ENCODE results near the gene SPINK1. TPM values are rescaled to one million over a fixed set of nuclear protein-coding genes. Genes with fewer than 3 reads are reported as not detected.

Gene SPINK1
- total RNA-seq, 1 experiment from 2014 or later, result not detected

GRCh38 chr5:147813696-147814095, 17.8 kb downstream of the SPINK1 start:
- H3K27ac ChIP-seq, result no peak overlapping the region
- H3K4me3 ChIP-seq, result no peak overlapping the region
- CTCF ChIA-PET, result no interaction called here
- no peaks in the 10 kb centered on the region for H4K20me1 ChIP-seq (ENCODE audit: insufficient read depth)
- POLR2A ChIA-PET (ENCODE audit: unreplicated experiment), result no interaction called here
- no TSS peak for BruUV-seq (replicated peaks)
- H3K27me3 ChIP-seq (ENCODE audit: insufficient read depth, low read depth), result no peaks in the 10 kb centered on the region
- no peaks in the 10 kb centered on the region for H3K4me1 ChIP-seq (replicated peaks; ENCODE audit: insufficient read depth)
- no peak for TF ChIP-seq CTCF (conservative IDR thresholded peaks at IDR 0.05)
- no peak for TF ChIP-seq EZH2 (IDR thresholded peaks at IDR 0.05; ENCODE audit: low read depth)
- intact Hi-C loops (cut with micrococcal nuclease; ENCODE audit: unreplicated experiment), result no loop called here
- H3K9me2 ChIP-seq (ENCODE audit: insufficient read depth), result no peaks in the 10 kb centered on the region
- H3K4me2 ChIP-seq, result no peak overlapping the region
- H3F3A ChIP-seq (ENCODE audit: insufficient read depth, low read depth), result no peaks in the 10 kb centered on the region
- H3K36me3 ChIP-seq (ENCODE audit: low read depth), result no peaks in the 10 kb centered on the region
- no peaks in the 10 kb centered on the region for H3K9me3 ChIP-seq (ENCODE audit: insufficient read depth, low read depth)
- H2AFZ ChIP-seq, result no peak overlapping the region; the same call in 1 of the 2 replicates
- no peaks in the 10 kb centered on the region for H3K79me2 ChIP-seq (ENCODE audit: low read depth)
- no peak for DNase-seq

- no peak overlapping the region for H3K4me2 ChIP-seq
- no peak overlapping the region for H3K27ac ChIP-seq
- ChIA-PET CTCF (no interaction called here), POLR2A (ENCODE audit: unreplicated experiment) (no interaction called here)
- H3K9me2 ChIP-seq (ENCODE audit: insufficient read depth), result no peaks in the 10 kb centered on the region
- H2AFZ ChIP-seq, result no peak overlapping the region
- no peaks in the 10 kb centered on the region for H3K9me3 ChIP-seq (ENCODE audit: insufficient read depth, low read depth)
- no peaks in the 10 kb centered on the region for H3K79me2 ChIP-seq (ENCODE audit: low read depth)
- no peaks in the 10 kb centered on the region for H3K36me3 ChIP-seq (ENCODE audit: low read depth)
- TF ChIP-seq CTCF (conservative IDR thresholded peaks at IDR 0.05) (no peak), EZH2 (IDR thresholded peaks at IDR 0.05; ENCODE audit: low read depth) (no peak)
- DNase-seq, result no peak
- H3K27me3 ChIP-seq (ENCODE audit: insufficient read depth, low read depth), result no peaks in the 10 kb centered on the region
- BruUV-seq (replicated peaks), result no TSS peak
- H3F3A ChIP-seq (ENCODE audit: insufficient read depth, low read depth), result no peaks in the 10 kb centered on the region
- H3K4me3 ChIP-seq, result no peak overlapping the region
- intact Hi-C loops (cut with micrococcal nuclease; ENCODE audit: unreplicated experiment), result no loop called here
- H4K20me1 ChIP-seq (ENCODE audit: insufficient read depth), result no peaks in the 10 kb centered on the region
- H3K4me1 ChIP-seq (replicated peaks; ENCODE audit: insufficient read depth), result no peaks in the 10 kb centered on the region
Observed at GRCh38 chr5:147809830-147810666, 21.4 kb downstream of the SPINK1 start.

GRCh38 chr5:147805030-147805454, 26.4 kb downstream of the SPINK1 start:
- H3K4me1 ChIP-seq (replicated peaks; ENCODE audit: insufficient read depth), result no peaks in the 10 kb centered on the region
- H3K4me2 ChIP-seq, result no peak overlapping the region
- no peak for DNase-seq
- H2AFZ ChIP-seq, result no peak overlapping the region
- H3K27ac ChIP-seq, result no peak overlapping the region
- no TSS peak for BruUV-seq (replicated peaks)
- H3K9me3 ChIP-seq (ENCODE audit: insufficient read depth, low read depth), result no peaks in the 10 kb centered on the region
- no peak for TF ChIP-seq EZH2 (IDR thresholded peaks at IDR 0.05; ENCODE audit: low read depth)
- TF ChIP-seq CTCF (conservative IDR thresholded peaks at IDR 0.05), result no peak
- no peaks in the 10 kb centered on the region for H3K79me2 ChIP-seq (ENCODE audit: low read depth)
- peaks cover 22% of the 10 kb centered on the region for H3K27me3 ChIP-seq (ENCODE audit: insufficient read depth, low read depth)
- no peaks in the 10 kb centered on the region for H3K36me3 ChIP-seq (ENCODE audit: low read depth)
- H3F3A ChIP-seq (ENCODE audit: insufficient read depth, low read depth), result no peaks in the 10 kb centered on the region
- H3K4me3 ChIP-seq, result no peak overlapping the region
- ChIA-PET CTCF (no interaction called here), POLR2A (ENCODE audit: unreplicated experiment) (no interaction called here)
- H3K9me2 ChIP-seq (ENCODE audit: insufficient read depth), result no peaks in the 10 kb centered on the region
- H4K20me1 ChIP-seq (ENCODE audit: insufficient read depth), result no peaks in the 10 kb centered on the region
- intact Hi-C loops (cut with micrococcal nuclease; ENCODE audit: unreplicated experiment), result no loop called here
